CD4-positive, alpha-beta memory T cell (primary cell): ENCODE results near the gene DCTN1. TPM values are rescaled to one million over a fixed set of nuclear protein-coding genes. Genes with fewer than 3 reads are reported as not detected.
A peak's percentile ranks its signal among the peaks of the same experiment; 100 is the strongest.

Experiments
- CTCF ChIA-PET: fragments of 350-600 bp; sonication (Branson Sonifier 250); formaldehyde crosslinking; loops from one replicate; lab custom pipeline; 2021; ENCODE audit warnings: inconsistent platforms; ENCODE audit not compliant: partially characterized antibody; lab: Charles Lee
- POLR2A ChIA-PET: fragments of 350-600 bp; sonication (Branson Sonifier 250); formaldehyde crosslinking; loops from one replicate; lab custom pipeline; 2021; ENCODE audit not compliant: partially characterized antibody; lab: Charles Lee
- DNase-seq, 5 donors: peaks; one replicate each; pipeline versions ENCODE4 v3.0.0 to v3.0.0-alpha.2; 2020 to 2022; ENCODE audit warnings: mixed read lengths in 1 of 5
- H3K27ac ChIP-seq: one replicate; pipeline ENCODE4 v1.7.0; 2013; ENCODE audit warnings: low read depth, low read length
- H3K27me3 ChIP-seq: 2 replicates; pipeline ENCODE4 v1.7.0; 2013; ENCODE audit warnings: mild to moderate bottlenecking, low read length, moderate library complexity; ENCODE audit not compliant: insufficient read depth
- H3K36me3 ChIP-seq: 2 replicates; pipeline ENCODE4 v1.7.0; 2013; ENCODE audit warnings: mild to moderate bottlenecking, low read length, moderate library complexity; ENCODE audit not compliant: insufficient read depth
- H3K4me1 ChIP-seq: 2 replicates; pipeline ENCODE4 v1.7.0; 2013; ENCODE audit warnings: mild to moderate bottlenecking, low read length, moderate library complexity; ENCODE audit not compliant: insufficient read depth
- H3K4me3 ChIP-seq, 2 donors: one replicate each; pipeline ENCODE4 v1.7.0; 2013; ENCODE audit warnings: low read length in 2 of 2, mild to moderate bottlenecking in 1 of 2
- H3K9me3 ChIP-seq, 2 donors: one replicate each; pipeline ENCODE4 v1.7.0; 2013; ENCODE audit warnings: low read length in 2 of 2, control low read depth in 1 of 2; ENCODE audit not compliant: control insufficient read depth in 1 of 2
- H3K27ac Mint-ChIP-seq, 7 donors: one replicate each; pipeline ENCODE4 v1.8.0; 2020 to 2021; ENCODE audit warnings: mixed read lengths in 7 of 7, mild to moderate bottlenecking in 6 of 7, inconsistent platforms in 3 of 7, moderate library complexity in 3 of 7
- H3K27me3 Mint-ChIP-seq, 2 donors: one replicate each; pipeline ENCODE4 v1.8.0; 2020 to 2021; ENCODE audit warnings: mixed read lengths in 2 of 2
- H3K36me3 Mint-ChIP-seq, 2 donors: one replicate each; pipeline ENCODE4 v1.8.0; 2020 to 2021; ENCODE audit warnings: mixed read lengths in 2 of 2, inconsistent platforms in 1 of 2, mild to moderate bottlenecking in 1 of 2
- H3K4me1 Mint-ChIP-seq, 4 donors: one replicate each; pipeline ENCODE4 v1.8.0; 2020 to 2021; ENCODE audit warnings: mixed read lengths in 4 of 4, mild to moderate bottlenecking in 1 of 4
- H3K4me3 Mint-ChIP-seq, 8 donors: one replicate each; pipeline ENCODE4 v1.8.0; 2020 to 2021; ENCODE audit warnings: mixed read lengths in 8 of 8, mild to moderate bottlenecking in 7 of 8, moderate library complexity in 6 of 8, inconsistent platforms in 3 of 8
- H3K9me3 Mint-ChIP-seq, 8 donors: one replicate each; pipeline ENCODE4 v1.8.0; 2020 to 2021; ENCODE audit warnings: mixed read lengths in 8 of 8, mild to moderate bottlenecking in 5 of 8, inconsistent platforms in 3 of 8, moderate library complexity in 1 of 8
- intact Hi-C: fragments of 100-400 bp; cut with micrococcal nuclease; formaldehyde crosslinking; loops from one replicate; pipeline ENCODE4 v1.15.1; 2023
- polyA plus RNA-seq, 2 donors: library from polyadenylated mRNA; unstranded; fragments of 300-500 nt; fragmentation: Illumina TruSeq; gene quantifications; one replicate each; pipeline ENCODE4 v1.2.3, GENCODE V29; 2021
- total RNA-seq, 2 experiments: library from RNA; stranded (reverse); gene quantifications; one replicate each; pipeline ENCODE4 v1.2.3, GENCODE V29; 2021

The DCTN1 gene
- total and polyA plus RNA-seq, 4 experiments from 2014 or later = 24.4 to 115 (median 91.6) TPM

GRCh38 chr2:74414881-74415761, 35.0 kb upstream of the DCTN1 start:
- Histone ChIP-seq H3K4me3 (peak overlapping the region in 1 of 2 donors; percentile 24), H3K9me3 (no peaks in the 10 kb centered on the region), H3K27ac (no peak overlapping the region), H3K4me1 (peaks cover 14% of the 10 kb centered on the region), H3K36me3 (no peaks in the 10 kb centered on the region), H3K27me3 (no peaks in the 10 kb centered on the region)
- DNase-seq = peak in 2 of 5 donors; percentile 7 to 17
- ChIA-PET CTCF (interaction anchor here (0.9 to 1.1 kb wide), 2 partner anchors 24 to 117 kb away, joined by 3 to 4 read pairs; no protein-coding TSS in a partner anchor), POLR2A (interaction anchor here (0.5 to 2.4 kb wide), 8 partner anchors 18 to 236 kb away, joined by 3 to 8 read pairs (median 3); partner anchors contain the start of genes AUP1, HTRA2, MOB1A and WBP1)
- no peaks in the 10 kb centered on the region for H3K9me3 Mint-ChIP-seq
- H3K27ac Mint-ChIP-seq = peak overlapping the region in 1 of 7 donors; percentile 48
- intact Hi-C loops = no loop called here
- H3K4me1 Mint-ChIP-seq = peaks cover 5 to 21% (median 7%) of the 10 kb centered on the region in 4 donors
- H3K36me3 Mint-ChIP-seq = no peaks in the 10 kb centered on the region
- peak overlapping the region; percentile 2 to 71 (median 58) for H3K4me3 Mint-ChIP-seq
- peaks cover 3 to 13% of the 10 kb centered on the region in 2 donors for H3K27me3 Mint-ChIP-seq

GRCh38 chr2:74414441-74414840, 34.3 kb upstream of the DCTN1 start:
- H3K36me3 Mint-ChIP-seq = no peaks in the 10 kb centered on the region
- no peaks in the 10 kb centered on the region for H3K9me3 ChIP-seq
- no peaks in the 10 kb centered on the region for H3K36me3 ChIP-seq
- H3K27me3 ChIP-seq = no peaks in the 10 kb centered on the region
- intact Hi-C loops = no loop called here
- no peaks in the 10 kb centered on the region for H3K9me3 Mint-ChIP-seq
- no peak overlapping the region for H3K27ac ChIP-seq
- H3K27me3 Mint-ChIP-seq = peaks cover 3 to 14% of the 10 kb centered on the region in 2 donors
- H3K27ac Mint-ChIP-seq = peak overlapping the region in 1 of 7 donors; percentile 25
- peaks cover 14% of the 10 kb centered on the region for H3K4me1 ChIP-seq
- peaks cover 4 to 17% (median 5%) of the 10 kb centered on the region in 4 donors for H3K4me1 Mint-ChIP-seq
- H3K4me3 ChIP-seq = peak overlapping the region in 1 of 2 donors; percentile 24
- ChIA-PET POLR2A (interaction anchor here (0.8 to 0.9 kb wide), 2 partner anchors 69 to 124 kb away, joined by 3 read pairs; partner anchors contain the start of gene TTC31), CTCF (no interaction called here)
- peak overlapping the region in 4 of 8 donors; percentile 26 to 53 (median 40) for H3K4me3 Mint-ChIP-seq
- DNase-seq = no peak

DNA sequence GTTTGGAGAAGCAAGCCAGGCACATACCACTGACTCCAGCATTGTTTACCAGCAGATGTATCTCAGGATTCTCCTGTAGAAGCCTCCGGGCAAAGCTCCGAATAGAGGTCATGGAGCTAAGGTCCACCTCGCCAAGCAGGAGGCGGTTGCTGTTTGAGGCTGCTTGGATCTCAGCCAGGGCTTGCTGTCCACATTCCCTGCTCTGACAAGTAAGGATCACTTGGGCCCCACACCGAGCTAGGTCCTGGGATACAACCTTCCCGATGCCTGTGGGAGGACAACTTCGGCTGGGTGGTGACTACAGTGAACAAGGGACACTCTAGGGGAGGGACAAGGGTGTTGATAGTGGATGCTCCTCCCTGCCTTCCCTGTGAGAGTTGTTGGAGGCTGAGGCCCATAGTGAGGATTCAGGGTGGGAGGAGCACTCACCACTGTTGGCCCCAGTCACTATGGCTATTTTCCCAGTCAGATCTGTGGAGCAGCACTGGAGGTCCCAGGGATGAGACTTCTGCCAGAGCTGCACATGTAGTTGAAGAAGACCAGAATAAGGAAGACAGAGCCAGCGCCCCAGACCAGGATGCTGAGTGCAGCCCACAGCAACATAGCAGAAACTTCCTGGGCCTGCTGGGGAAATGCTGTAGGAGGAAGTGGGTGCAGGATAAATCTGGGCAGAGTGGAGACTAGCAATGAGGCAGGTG, 33.0 kb upstream of the DCTN1 start:
- peaks cover 14% of the 10 kb centered on the region for H3K4me1 ChIP-seq
- CTCF ChIA-PET = no interaction called here

DNA sequence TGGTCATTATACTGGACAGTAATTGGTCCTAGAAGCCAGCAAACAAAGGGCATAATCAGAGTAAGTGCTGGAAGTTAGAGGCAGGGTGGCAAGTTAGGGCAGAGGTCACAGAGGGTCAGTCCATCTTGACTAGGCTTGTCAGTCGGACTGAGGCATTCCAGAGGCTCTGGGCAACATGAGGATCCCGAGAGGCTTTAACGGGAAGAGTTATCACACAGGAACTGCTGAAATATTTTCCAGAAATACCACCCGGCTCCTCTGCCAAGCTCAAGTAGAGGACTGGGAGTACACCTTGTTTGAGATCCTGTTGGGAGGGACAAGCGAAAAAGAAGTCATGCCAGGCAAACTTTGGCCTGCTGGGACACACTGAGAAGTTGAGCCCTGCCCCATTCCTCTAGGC, 27.6 kb upstream of the DCTN1 start:
- intact Hi-C loops = no loop called here

More for the DNA sequence above, 33.0 kb upstream of the DCTN1 start:
- peaks cover 4 to 17% (median 5%) of the 10 kb centered on the region in 4 donors for H3K4me1 Mint-ChIP-seq
- Histone ChIP-seq H3K4me3 (no peak overlapping the region), H3K9me3 (no peaks in the 10 kb centered on the region), H3K27ac (no peak overlapping the region), H3K27me3 (no peaks in the 10 kb centered on the region), H3K36me3 (no peaks in the 10 kb centered on the region)
- POLR2A ChIA-PET = no interaction called here
- DNase-seq = no peak
- H3K4me3 Mint-ChIP-seq = peak overlapping the region in 3 of 8 donors; percentile 30 to 57 (median 56)
- no peaks in the 10 kb centered on the region for H3K9me3 Mint-ChIP-seq
- H3K27me3 Mint-ChIP-seq = peaks cover 7 to 22% of the 10 kb centered on the region in 2 donors
- H3K36me3 Mint-ChIP-seq = no peaks in the 10 kb centered on the region
- peak overlapping the region in 1 of 7 donors; percentile 49 for H3K27ac Mint-ChIP-seq
- intact Hi-C loops = no loop called here

GRCh38 chr2:74406035-74406434, 25.9 kb upstream of the DCTN1 start:
- no peaks in the 10 kb centered on the region for H3K27me3 ChIP-seq
- no peak overlapping the region for H3K27ac Mint-ChIP-seq
- H3K4me3 Mint-ChIP-seq = no peak overlapping the region
- no peaks in the 10 kb centered on the region for H3K9me3 Mint-ChIP-seq
- no peaks in the 10 kb centered on the region for H3K4me1 ChIP-seq
- no peak overlapping the region for H3K4me3 ChIP-seq
- intact Hi-C loops = no loop called here
- no peaks in the 10 kb centered on the region for H3K9me3 ChIP-seq
- ChIA-PET POLR2A (no interaction called here), CTCF (no interaction called here)
- H3K36me3 ChIP-seq = no peaks in the 10 kb centered on the region
- H3K27ac ChIP-seq = no peak overlapping the region
- H3K36me3 Mint-ChIP-seq = no peaks in the 10 kb centered on the region
- DNase-seq = no peak
- H3K4me1 Mint-ChIP-seq = peaks cover 0 to 1% (median 0%) of the 10 kb centered on the region in 4 donors
- peaks cover 9 to 12% of the 10 kb centered on the region in 2 donors for H3K27me3 Mint-ChIP-seq

More for the DNA sequence above, 27.6 kb upstream of the DCTN1 start:
- DNase-seq = no peak
- Mint-ChIP-seq H3K4me1 (peaks cover 0 to 1% (median 0%) of the 10 kb centered on the region in 4 donors), H3K4me3 (no peak overlapping the region), H3K27ac (no peak overlapping the region), H3K9me3 (no peaks in the 10 kb centered on the region), H3K27me3 (peaks cover 9 to 16% of the 10 kb centered on the region in 2 donors), H3K36me3 (no peaks in the 10 kb centered on the region)
- no peak overlapping the region for H3K4me3 ChIP-seq
- H3K9me3 ChIP-seq = no peaks in the 10 kb centered on the region
- H3K27me3 ChIP-seq = no peaks in the 10 kb centered on the region
- no peaks in the 10 kb centered on the region for H3K4me1 ChIP-seq
- H3K36me3 ChIP-seq = no peaks in the 10 kb centered on the region
- ChIA-PET POLR2A (no interaction called here), CTCF (interaction anchor here (1.1 kb wide), 1 partner anchor 16 kb away, joined by 3 read pairs; no protein-coding TSS in a partner anchor)
- no peak overlapping the region for H3K27ac ChIP-seq

- Mint-ChIP-seq H3K4me1 (no peaks in the 10 kb centered on the region), H3K9me3 (no peaks in the 10 kb centered on the region), H3K36me3 (no peaks in the 10 kb centered on the region), H3K27ac (no peak overlapping the region), H3K27me3 (peaks cover 0 to 2% of the 10 kb centered on the region in 2 donors), H3K4me3 (no peak overlapping the region)
- H3K4me1 ChIP-seq = no peaks in the 10 kb centered on the region
- ChIA-PET POLR2A (interaction anchor here (0.7 to 1.4 kb wide), 2 partner anchors 10 to 53 kb away, joined by 3 to 6 read pairs; partner anchors contain the start of gene INO80B), CTCF (interaction anchor here (0.7 to 3.4 kb wide), 4 partner anchors 10 to 152 kb away, joined by 3 to 16 read pairs (median 10); no protein-coding TSS in a partner anchor)
- no peaks in the 10 kb centered on the region for H3K36me3 ChIP-seq
- DNase-seq = no peak
- H3K27me3 ChIP-seq = no peaks in the 10 kb centered on the region
- H3K9me3 ChIP-seq = no peaks in the 10 kb centered on the region
- H3K27ac ChIP-seq = no peak overlapping the region
- intact Hi-C loops = no loop called here
- no peak overlapping the region for H3K4me3 ChIP-seq
Observed at GRCh38 chr2:74401891-74402290, 21.8 kb upstream of the DCTN1 start.
